Smooth muscle cell (in vitro differentiated cells): ENCODE measurements around the gene KMT2A. TPM values are rescaled to one million over a fixed set of nuclear protein-coding genes. Genes with fewer than 3 reads are reported as not detected.

Experiments
- DNase-seq: peaks from one replicate; lab custom pipeline; 2025; ENCODE audit not compliant: unreplicated experiment; lab: John Stamatoyannopoulos, UW
- H2AFZ ChIP-seq: fragments of 200-600 bp; sonication (generic); 2 replicates; pipeline ENCODE4 v1.6.0; 2016; ENCODE audit warnings: antibody characterized with exemption, low read depth, mild to moderate bottlenecking
- H3F3A ChIP-seq: fragments of 200-600 bp; sonication (generic); 2 replicates; pipeline ENCODE4 v1.6.0; 2017; ENCODE audit warnings: antibody characterized with exemption, low read depth
- H3K27ac ChIP-seq: fragments of 200-600 bp; sonication (generic); 2 replicates; pipeline ENCODE4 v1.5.1; 2016; ENCODE audit warnings: low read depth, mild to moderate bottlenecking
- H3K27me3 ChIP-seq: fragments of 200-600 bp; sonication (generic); 2 replicates; pipeline ENCODE4 v1.6.1; 2016; ENCODE audit warnings: low read depth, mild to moderate bottlenecking
- H3K36me3 ChIP-seq: fragments of 200-600 bp; sonication (generic); 2 replicates; pipeline ENCODE4 v1.5.1; 2016; ENCODE audit warnings: low read depth
- H3K4me1 ChIP-seq: fragments of 200-600 bp; sonication (generic); 2 replicates; pipeline ENCODE4 v1.5.1; 2016; ENCODE audit warnings: low read depth
- H3K4me2 ChIP-seq: fragments of 200-600 bp; sonication (generic); 2 replicates; pipeline ENCODE4 v1.6.0; 2016; ENCODE audit warnings: mild to moderate bottlenecking
- H3K4me3 ChIP-seq: fragments of 200-600 bp; sonication (generic); 2 replicates; pipeline ENCODE4 v1.5.1; 2016; ENCODE audit warnings: mild to moderate bottlenecking
- H3K79me2 ChIP-seq: fragments of 200-600 bp; sonication (generic); 2 replicates; pipeline ENCODE4 v1.6.0; 2016; ENCODE audit warnings: low read depth, mild to moderate bottlenecking
- H3K9ac ChIP-seq: fragments of 200-600 bp; sonication (generic); 2 replicates; pipeline ENCODE4 v1.6.0; 2016; ENCODE audit warnings: low read depth
- H3K9me3 ChIP-seq: fragments of 200-600 bp; sonication (generic); replicated peaks from 2 replicates; pipeline ENCODE4 v1.5.1; 2016; ENCODE audit warnings: low read depth
- H4K20me1 ChIP-seq: fragments of 200-600 bp; sonication (generic); 2 replicates; pipeline ENCODE4 v1.6.0; 2016; ENCODE audit warnings: low read depth
- CTCF ChIP-seq: fragments of 200-600 bp; sonication (generic); IDR thresholded peaks from 2 replicates; pipeline ENCODE4 v1.5.1; 2017; ENCODE audit warnings: borderline replicate concordance, mild to moderate bottlenecking, antibody characterized with exemption; ENCODE audit not compliant: insufficient read depth, poor library complexity, severe bottlenecking
- WGBS: methylation state at CpG from one replicate; pipeline ENCODE4 v1.1.7; 2016; ENCODE audit warnings: low lambda C conversion rate; 5-methylcytosine and 5-hydroxymethylcytosine counted together
- polyA plus RNA-seq: library from polyadenylated mRNA; unstranded; fragments of >200 nt; fragmentation: Nextera tagmentation; extraction: Ambion mirVana; gene quantifications from 2 replicates; pipeline ENCODE4 v1.2.1, GENCODE V29; 2016
- total RNA-seq: library from RNA; depleted of rRNA; stranded (reverse); fragments of >200 nt; gene quantifications from 2 replicates; pipeline ENCODE4 v1.2.3, GENCODE V29; 2014

The KMT2A gene
- total and polyA plus RNA-seq, 2 experiments from 2014 or later = 15.5 to 27.8 TPM

- 1% methylated on average over 17 of the region's 28 CpGs for WGBS
- H3K79me2 ChIP-seq = peaks cover 58% of the 10 kb centered on the region
- no peaks in the 10 kb centered on the region for H3K27me3 ChIP-seq
- H3K36me3 ChIP-seq = no peaks in the 10 kb centered on the region
- H3K4me1 ChIP-seq = peaks cover 40% of the 10 kb centered on the region
- no peaks in the 10 kb centered on the region for H3F3A ChIP-seq
- peaks cover 56% of the 10 kb centered on the region for H4K20me1 ChIP-seq
- no peaks in the 10 kb centered on the region for H3K9me3 ChIP-seq
- H3K4me2 ChIP-seq = peak overlapping the region; percentile 96
- H2AFZ ChIP-seq = no peak overlapping the region
- no peak for TF ChIP-seq CTCF
- peak overlapping the region; percentile 93 for H3K4me3 ChIP-seq
- peak overlapping the region; percentile 94 for H3K9ac ChIP-seq
- DNase-seq = peak; percentile 20
- H3K27ac ChIP-seq = peak overlapping the region; percentile 67
These were observed 1.2 kb downstream of the KMT2A start for GRCh38 chr11:118437208-118438125.

DNA sequence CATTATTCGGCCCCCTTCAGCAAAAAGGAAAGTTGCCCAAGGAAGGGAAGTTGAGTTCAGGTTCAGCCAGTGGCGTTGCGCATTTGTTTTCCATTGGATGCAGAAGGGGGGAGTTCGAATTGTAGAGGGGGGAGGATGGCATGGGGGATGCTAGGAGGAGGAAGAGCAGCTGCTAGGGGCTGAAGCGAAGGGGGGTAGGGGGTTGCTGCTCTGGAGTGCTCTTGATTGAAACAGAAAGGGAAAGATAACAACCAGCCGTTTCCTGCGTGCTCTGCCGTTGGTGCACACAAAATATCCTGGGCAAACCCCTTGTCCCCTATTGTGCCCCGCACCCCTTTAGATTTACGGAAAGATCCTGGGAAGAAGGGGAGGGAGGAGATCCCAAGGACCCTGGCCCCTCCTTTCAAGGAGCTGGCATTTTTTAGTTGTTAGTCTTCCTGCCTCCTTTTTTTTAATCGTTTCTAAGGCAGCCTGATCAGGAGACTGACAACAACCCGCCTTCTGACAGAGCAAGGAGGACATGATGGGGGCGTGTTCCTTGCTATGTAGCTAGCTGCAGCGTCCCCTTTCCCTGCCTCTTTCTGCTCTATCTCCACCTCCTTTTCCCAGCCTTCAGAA lies 2.1 kb downstream of the KMT2A start:
- Histone ChIP-seq H3K4me2 (peak overlapping the region; percentile 96), H2AFZ (no peak overlapping the region), H3K9me3 (no peaks in the 10 kb centered on the region), H3K27ac (peak overlapping the region; percentile 67), H3K79me2 (peaks cover 67% of the 10 kb centered on the region), H3K36me3 (no peaks in the 10 kb centered on the region), H3K4me1 (peaks cover 44% of the 10 kb centered on the region), H4K20me1 (peaks cover 65% of the 10 kb centered on the region), H3K9ac (peak overlapping the region; percentile 94), H3K27me3 (no peaks in the 10 kb centered on the region), H3F3A (no peaks in the 10 kb centered on the region), H3K4me3 (peak overlapping the region; percentile 93)
- no peak for TF ChIP-seq CTCF
- DNase-seq = peak; percentile 12
- WGBS = 5% methylated on average over 12 of the region's 14 CpGs

- Histone ChIP-seq H3K9me3 (no peaks in the 10 kb centered on the region), H3K4me2 (peak overlapping the region; percentile 96), H3K27ac (peak overlapping the region; percentile 67), H3K4me1 (peaks cover 34% of the 10 kb centered on the region), H4K20me1 (peaks cover 77% of the 10 kb centered on the region), H3K27me3 (no peaks in the 10 kb centered on the region), H3K9ac (no peak overlapping the region), H2AFZ (no peak overlapping the region), H3K79me2 (peaks cover 79% of the 10 kb centered on the region), H3K36me3 (no peaks in the 10 kb centered on the region), H3F3A (no peaks in the 10 kb centered on the region), H3K4me3 (no peak overlapping the region)
- no peak for DNase-seq
- no peak for TF ChIP-seq CTCF
These were observed 3.4 kb downstream of the KMT2A start for GRCh38 chr11:118439646-118440045.
